Vagina (tissue), 2 donors: ENCODE measurements around the gene CRELD1. TPM values are rescaled to one million over a fixed set of nuclear protein-coding genes. Genes with fewer than 3 reads are reported as not detected.

ENCODE experiments used
- DNase-seq, 2 donors: peaks; one replicate each; pipeline ENCODE4 v3.0.0-alpha.2; 2017; ENCODE audit errors: extremely low spot score in 2 of 2
- H3K27ac ChIP-seq: fragments of 200-600 bp; sonication (generic); one replicate; pipeline ENCODE4 v1.5.1; 2019
- H3K27me3 ChIP-seq: fragments of 200-600 bp; sonication (generic); one replicate; pipeline ENCODE4 v1.5.1; 2019
- H3K36me3 ChIP-seq, 2 donors: fragments of 200-600 bp; sonication (generic); one replicate each; pipeline ENCODE4 v1.5.1; 2017 to 2019
- H3K4me1 ChIP-seq: fragments of 200-600 bp; sonication (generic); one replicate; pipeline ENCODE4 v1.5.1; 2019
- H3K4me3 ChIP-seq, 2 donors: fragments of 200-600 bp; sonication (generic); 1 replicate in 1 of 2; 2 replicates in 1 of 2; pipeline ENCODE4 v1.5.1; 2016 to 2019
- H3K9me3 ChIP-seq: fragments of 200-600 bp; sonication (generic); one replicate; pipeline ENCODE4 v1.5.1; 2019
- POLR2A ChIP-seq, 2 donors: fragments of 450-650 bp; IDR thresholded peaks; one replicate each; pipeline ENCODE4 v1.6.1; 2017; ENCODE audit warnings: antibody characterized with exemption in 2 of 2, mild to moderate bottlenecking in 2 of 2, moderate library complexity in 2 of 2
- POLR2AphosphoS5 ChIP-seq, 2 donors: sonication (generic); formaldehyde crosslinking; IDR thresholded peaks; one replicate each; pipeline ENCODE4 v1.9.0; 2017; ENCODE audit warnings: antibody characterized with exemption in 2 of 2, mild to moderate bottlenecking in 2 of 2, low read depth in 1 of 2; ENCODE audit not compliant: insufficient read depth in 1 of 2
- intact Hi-C: fragments of 100-400 bp; cut with DNase I; formaldehyde crosslinking; loops from one replicate; pipeline ENCODE4 v1.15.1; 2023
- small RNA-seq: library from RNA; depleted of rRNA; stranded (forward); fragments of <200 nt; gene quantifications from one replicate; pipeline ENCODE3, GENCODE V24; 2016
- total RNA-seq: library from RNA; depleted of rRNA; stranded (reverse); fragments of >200 nt; gene quantifications from one replicate; pipeline ENCODE4 v1.2.3, GENCODE V29; 2016
- TF ChIP-seq, protein P1 (sequence below), 3 experiments: fragments of 450-650 bp in 2 of 3; fragments of 200-600 bp in 1 of 3; sonication (generic) in 1 of 3; IDR thresholded peaks; one replicate each; pipeline ENCODE4 v1.5.1; 2017 to 2019; ENCODE audit warnings: antibody characterized with exemption in 3 of 3, mild to moderate bottlenecking in 2 of 3, moderate library complexity in 2 of 3

The CRELD1 gene
- total RNA-seq, 1 donor from 2014 or later = 27.0 TPM

DNA sequence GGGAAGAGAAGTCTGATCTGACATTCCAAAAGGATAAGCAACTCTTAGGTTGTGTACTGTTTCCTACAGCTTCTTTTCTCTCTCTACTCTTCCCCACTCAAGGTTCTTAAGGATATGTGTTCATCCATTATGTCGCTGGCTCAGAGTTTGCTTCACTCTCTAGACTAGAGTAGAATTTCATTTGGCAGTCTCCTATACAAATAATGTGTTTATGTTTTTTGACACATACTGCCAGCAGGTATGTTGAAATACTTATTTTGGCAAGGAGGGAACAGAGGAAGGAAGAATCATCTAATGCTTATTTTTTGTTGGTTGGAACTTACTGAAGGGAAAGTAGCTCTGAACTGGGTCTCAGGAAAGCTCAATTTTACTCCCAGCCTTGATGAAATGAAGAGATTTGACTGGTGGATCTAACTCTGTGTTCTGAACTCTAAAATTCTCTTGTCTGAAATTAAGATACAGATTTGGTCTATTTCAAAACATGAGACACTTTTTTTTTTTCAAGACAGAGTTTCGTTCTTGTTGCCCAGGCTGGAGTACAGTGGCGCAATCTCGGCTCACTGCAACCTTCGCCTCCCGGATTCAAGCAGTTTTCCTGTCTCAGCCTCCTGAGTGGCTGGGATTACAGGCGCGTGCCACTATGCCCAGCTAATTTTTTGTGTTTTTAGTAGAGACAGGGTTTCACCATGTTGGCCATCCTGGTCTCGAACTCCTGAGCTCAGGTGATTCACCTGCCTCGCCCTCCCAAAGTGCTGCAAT lies 60.6 kb downstream of the CRELD1 start:
- intact Hi-C loops = no loop called here
- TF ChIP-seq POLR2A (IDR thresholded peaks at IDR 0.05) (no peak), POLR2AphosphoS5 (IDR thresholded peaks at IDR 0.05; ENCODE audit: insufficient read depth in 1 of 2, low read depth in 1 of 2) (no peak)
- TF ChIP-seq, protein P1, sequence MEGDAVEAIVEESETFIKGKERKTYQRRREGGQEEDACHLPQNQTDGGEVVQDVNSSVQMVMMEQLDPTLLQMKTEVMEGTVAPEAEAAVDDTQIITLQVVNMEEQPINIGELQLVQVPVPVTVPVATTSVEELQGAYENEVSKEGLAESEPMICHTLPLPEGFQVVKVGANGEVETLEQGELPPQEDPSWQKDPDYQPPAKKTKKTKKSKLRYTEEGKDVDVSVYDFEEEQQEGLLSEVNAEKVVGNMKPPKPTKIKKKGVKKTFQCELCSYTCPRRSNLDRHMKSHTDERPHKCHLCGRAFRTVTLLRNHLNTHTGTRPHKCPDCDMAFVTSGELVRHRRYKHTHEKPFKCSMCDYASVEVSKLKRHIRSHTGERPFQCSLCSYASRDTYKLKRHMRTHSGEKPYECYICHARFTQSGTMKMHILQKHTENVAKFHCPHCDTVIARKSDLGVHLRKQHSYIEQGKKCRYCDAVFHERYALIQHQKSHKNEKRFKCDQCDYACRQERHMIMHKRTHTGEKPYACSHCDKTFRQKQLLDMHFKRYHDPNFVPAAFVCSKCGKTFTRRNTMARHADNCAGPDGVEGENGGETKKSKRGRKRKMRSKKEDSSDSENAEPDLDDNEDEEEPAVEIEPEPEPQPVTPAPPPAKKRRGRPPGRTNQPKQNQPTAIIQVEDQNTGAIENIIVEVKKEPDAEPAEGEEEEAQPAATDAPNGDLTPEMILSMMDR (IDR thresholded peaks at IDR 0.05) = no peak
- no peaks in the 10 kb centered on the region for H3K27me3 ChIP-seq
- no peaks in the 10 kb centered on the region for H3K4me1 ChIP-seq
- H3K36me3 ChIP-seq = no peaks in the 10 kb centered on the region
- no peak for DNase-seq
- no peaks in the 10 kb centered on the region for H3K9me3 ChIP-seq
- H3K27ac ChIP-seq = no peak overlapping the region
- no peak overlapping the region for H3K4me3 ChIP-seq

Small RNA genes within 50 kb of the gene (small RNA-seq; reads per million reads assigned to genes)
- not detected for gene RNU6-882P

Other genes with a start within 250 kb of the CRELD1 start
- not detected for gene CPNE9, start 230.0 kb upstream of the CRELD1 start, total RNA-seq
- gene BRPF1, start 202.1 kb upstream of the CRELD1 start, total RNA-seq = 16.9 TPM
- 51.6 TPM for gene OGG1, start 183.9 kb upstream of the CRELD1 start, total RNA-seq
- 42.5 TPM for gene CAMK1, start 163.9 kb upstream of the CRELD1 start, total RNA-seq
- 58.9 TPM for gene TADA3, start 141.4 kb upstream of the CRELD1 start, total RNA-seq
- gene ARPC4, start 140.8 kb upstream of the CRELD1 start, total RNA-seq = 124 TPM
- gene TTLL3, start 123.6 kb upstream of the CRELD1 start, total RNA-seq = 73.4 TPM
- gene RPUSD3, start 89.8 kb upstream of the CRELD1 start, total RNA-seq = 50.6 TPM
- gene CIDEC, start 53.6 kb upstream of the CRELD1 start, total RNA-seq = 51.3 TPM
- gene JAGN1, start 43.2 kb upstream of the CRELD1 start, total RNA-seq = 32.7 TPM
- 15.2 TPM for gene IL17RE, start 31.0 kb upstream of the CRELD1 start, total RNA-seq
- gene IL17RC, start 16.7 kb upstream of the CRELD1 start, total RNA-seq = 66.3 TPM
- 1.7 TPM for gene PRRT3, start 18.6 kb downstream of the CRELD1 start, total RNA-seq
- gene EMC3, start 53.0 kb downstream of the CRELD1 start, total RNA-seq = 36.6 TPM
- 4.4 TPM for gene FANCD2, start 92.6 kb downstream of the CRELD1 start, total RNA-seq
- not detected for gene FANCD2OS, start 174.4 kb downstream of the CRELD1 start, total RNA-seq
- gene BRK1, start 181.8 kb downstream of the CRELD1 start, total RNA-seq = 94.5 TPM
- 48.4 TPM for gene VHL, start 207.9 kb downstream of the CRELD1 start, total RNA-seq
- 10.6 TPM for gene IRAK2, start 231.1 kb downstream of the CRELD1 start, total RNA-seq